Glomerular visceral epithelial cell (primary cell): ENCODE measurements around the gene TMTC1.

Experiments
- DNase-seq: peaks from one replicate; pipeline ENCODE4 v3.0.0-alpha.2; 2016; ENCODE audit errors: extremely low spot score

The TMTC1 gene

GRCh38 chr12:29780084-29780483 lies 3.7 kb downstream of the TMTC1 start:
- DNase-seq, result no peak

DNA sequence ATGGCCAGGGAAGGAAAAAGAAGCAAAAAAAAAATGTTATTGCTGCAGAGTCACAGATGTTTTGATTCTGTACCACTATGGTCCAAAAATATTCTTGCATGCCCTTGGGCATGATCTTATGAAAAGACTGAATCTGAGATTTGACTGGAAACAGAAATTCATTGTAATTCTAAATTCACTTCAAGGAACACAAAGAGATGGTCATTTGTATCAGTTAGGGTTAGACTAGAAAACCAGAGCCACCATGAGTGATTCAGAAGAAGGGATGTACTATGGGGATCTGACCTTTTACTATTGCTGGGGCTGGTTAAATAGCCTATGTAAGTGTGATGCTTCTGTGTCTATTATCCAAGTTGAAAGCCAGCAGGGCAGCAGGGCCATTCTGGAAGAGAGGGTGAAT lies 5.2 kb downstream of the TMTC1 start:
- DNase-seq, result no peak

GRCh38 chr12:29773076-29773475 lies 10.7 kb downstream of the TMTC1 start:
- DNase-seq, result no peak

- DNase-seq, result no peak
Measured at GRCh38 chr12:29771786-29772185, 12.0 kb downstream of the TMTC1 start.

DNA sequence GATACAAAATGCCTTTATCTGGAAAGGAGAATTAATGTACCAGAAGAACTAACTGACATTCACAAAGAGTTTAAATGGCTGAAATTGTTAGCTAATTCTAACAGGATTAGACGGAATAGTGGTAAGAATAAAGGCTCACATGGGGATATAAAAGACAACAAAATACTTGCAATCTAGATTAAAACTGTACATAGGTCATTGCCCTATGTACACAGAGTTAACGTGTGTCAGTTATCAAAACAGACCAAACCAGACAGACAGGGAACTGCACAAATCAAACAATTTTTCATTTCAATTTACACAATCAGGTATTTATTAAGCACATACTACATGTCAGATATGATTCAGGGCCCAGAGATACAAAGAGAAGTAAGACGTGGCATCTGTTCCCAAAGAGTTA lies 12.6 kb downstream of the TMTC1 start:
- DNase-seq, result no peak

GRCh38 chr12:29769162-29769858 lies 14.4 kb downstream of the TMTC1 start:
- no peak for DNase-seq

DNA sequence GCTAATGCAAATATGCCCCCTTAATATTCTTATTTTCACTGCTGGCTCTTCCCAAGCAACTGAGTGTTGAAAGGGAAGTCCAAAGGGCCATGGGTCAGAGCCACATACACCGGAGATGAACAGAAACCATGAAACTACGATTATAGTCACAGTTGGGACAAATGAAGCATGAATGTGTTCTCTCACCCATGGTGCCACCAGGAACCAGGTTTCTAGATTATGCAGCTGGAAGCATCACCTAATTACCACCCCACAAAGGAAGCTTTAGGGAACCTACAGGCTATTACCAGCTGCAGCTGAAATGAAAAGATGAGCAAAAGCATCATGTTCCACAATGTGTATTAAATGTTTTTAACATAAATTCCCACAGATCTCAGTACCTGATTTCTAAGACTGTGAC lies 15.4 kb downstream of the TMTC1 start:
- no peak for DNase-seq

- DNase-seq, result no peak
Measured at GRCh38 chr12:29763301-29763683, 20.4 kb downstream of the TMTC1 start.

GRCh38 chr12:29762637-29763300 lies 21.0 kb downstream of the TMTC1 start:
- DNase-seq, result no peak

- no peak for DNase-seq
Measured at GRCh38 chr12:29759950-29760349, 23.8 kb downstream of the TMTC1 start.

DNA sequence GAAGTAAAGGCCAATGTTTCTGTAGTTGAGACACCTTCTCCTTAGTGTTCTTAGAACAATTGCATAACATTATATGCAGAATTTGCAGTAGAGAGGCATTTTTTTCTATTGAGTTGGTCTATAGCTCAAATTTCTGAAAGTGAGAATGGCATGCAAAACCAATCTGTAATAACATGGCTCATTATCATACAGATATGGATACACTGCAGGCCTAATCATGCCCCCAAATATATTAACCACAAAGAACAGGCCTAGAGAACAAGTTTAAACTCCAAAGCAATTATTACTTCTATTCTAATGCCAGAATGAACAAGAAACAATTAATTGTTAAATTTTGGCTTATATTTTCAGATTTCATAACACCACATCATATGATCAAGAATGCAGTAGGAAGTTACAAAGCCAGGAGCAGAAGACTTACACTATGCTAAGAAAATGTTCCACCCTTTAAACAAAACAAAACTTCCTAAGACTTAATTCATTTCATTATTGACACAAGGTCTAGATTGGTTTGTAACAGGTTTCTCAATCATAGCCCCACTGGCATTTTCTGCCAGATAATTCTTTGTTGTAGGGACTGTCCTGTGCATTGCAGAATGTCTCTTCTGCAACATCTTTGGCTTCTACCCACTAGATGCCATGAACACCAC lies 26.9 kb downstream of the TMTC1 start:
- DNase-seq, result no peak

DNA sequence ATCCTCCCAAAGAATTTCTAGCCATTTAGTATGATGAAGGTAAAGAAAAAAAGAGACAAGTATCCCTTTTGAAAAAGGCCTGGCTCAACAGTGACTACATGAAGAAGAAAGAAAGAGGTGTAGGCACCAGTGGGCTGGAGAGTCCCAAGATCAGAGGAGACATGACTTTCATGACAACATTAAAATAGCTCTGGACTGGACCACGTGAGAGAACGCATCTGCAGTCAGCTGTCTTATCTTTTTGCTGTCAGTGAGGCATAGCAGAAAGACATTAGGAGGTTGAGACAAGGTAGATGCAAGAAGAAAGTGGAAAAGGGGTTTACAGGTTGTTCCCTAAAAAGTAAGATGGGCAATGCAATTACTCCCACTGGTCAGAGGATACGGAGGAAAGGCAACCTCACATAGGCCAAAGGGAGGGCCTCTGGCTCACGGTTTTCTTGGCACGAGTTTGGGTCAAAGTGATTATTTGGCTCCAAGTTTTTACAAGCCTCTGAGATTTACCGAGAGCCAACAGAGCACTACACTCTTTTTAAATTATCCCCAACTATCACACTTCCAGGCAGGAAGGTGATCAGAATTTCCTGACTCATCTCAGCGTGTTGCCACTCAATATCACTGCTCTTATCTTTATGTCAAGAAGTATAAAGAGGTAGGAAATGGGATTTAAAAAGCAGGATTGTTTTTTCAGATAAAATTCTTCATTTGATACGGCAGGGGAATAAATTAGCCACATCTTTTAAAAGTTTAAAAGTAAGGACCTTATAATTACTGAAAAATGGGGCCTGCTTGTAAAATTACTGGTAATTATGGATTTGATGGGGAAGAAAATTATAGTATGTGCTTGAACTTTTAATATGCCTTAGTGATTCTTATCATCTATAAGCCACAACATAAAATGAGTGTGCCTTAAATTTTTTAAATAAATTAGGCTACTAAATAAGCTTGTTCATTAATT lies 29.2 kb downstream of the TMTC1 start:
- no peak for DNase-seq

- DNase-seq, result no peak
Measured at GRCh38 chr12:29752121-29752520, 31.6 kb downstream of the TMTC1 start.

DNA sequence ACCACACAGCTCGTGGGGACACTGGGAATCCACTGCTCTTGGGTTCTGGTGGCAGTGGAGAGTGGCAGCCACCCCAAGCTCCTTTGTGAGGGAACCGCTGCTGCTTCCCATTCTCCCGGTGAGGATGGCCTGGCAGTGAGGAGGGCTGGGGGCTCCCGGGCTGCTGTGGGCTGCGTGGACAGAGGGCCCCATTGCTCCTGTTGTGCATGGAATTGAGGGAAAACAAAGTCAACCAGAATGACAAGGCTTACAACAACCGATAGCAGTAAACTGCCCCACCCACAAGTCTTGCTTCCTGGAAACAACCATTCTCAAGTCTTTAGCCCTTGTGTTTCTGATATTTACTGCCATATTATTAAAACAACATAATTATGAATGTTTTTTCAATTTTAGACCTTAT lies 32.1 kb downstream of the TMTC1 start:
- no peak for DNase-seq

- no peak for DNase-seq
Measured at GRCh38 chr12:29750928-29751220, 32.9 kb downstream of the TMTC1 start.

DNA sequence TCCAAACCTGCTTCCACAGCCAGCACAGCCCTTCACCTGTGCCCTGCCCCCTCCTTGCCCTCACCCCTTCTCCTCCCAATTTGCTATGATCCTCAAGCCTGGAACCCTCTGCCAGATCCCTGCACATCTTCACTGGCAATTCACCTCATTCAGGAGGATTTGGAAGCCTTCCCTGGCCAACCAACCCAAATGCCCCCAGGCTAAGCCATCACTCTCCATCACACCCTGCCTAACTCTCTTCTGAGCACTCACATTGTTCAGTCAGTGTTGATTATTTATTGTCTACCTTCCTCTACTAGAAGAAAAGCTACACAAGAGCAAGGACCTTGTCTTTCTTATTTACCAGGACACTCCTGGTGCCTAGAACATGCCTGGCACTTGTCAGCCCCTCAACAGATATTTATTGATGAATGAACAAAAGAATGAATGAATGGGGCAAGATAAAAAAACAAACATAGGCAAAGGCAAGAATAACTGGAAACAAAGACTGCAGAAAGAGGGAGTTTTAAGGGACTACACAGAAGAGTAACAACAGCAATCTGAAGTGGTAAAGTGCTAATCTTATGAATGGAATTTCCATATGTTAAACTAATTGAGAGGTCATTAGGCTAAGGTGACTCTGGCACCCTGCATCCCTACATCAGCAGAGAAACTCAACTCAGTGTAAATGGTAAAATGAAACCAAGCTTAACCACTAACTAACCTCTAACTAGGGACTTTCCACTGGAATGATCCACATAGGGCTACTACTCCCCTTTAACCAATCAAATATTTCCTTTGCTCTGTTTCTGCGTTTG lies 33.4 kb downstream of the TMTC1 start:
- DNase-seq, result no peak

DNA sequence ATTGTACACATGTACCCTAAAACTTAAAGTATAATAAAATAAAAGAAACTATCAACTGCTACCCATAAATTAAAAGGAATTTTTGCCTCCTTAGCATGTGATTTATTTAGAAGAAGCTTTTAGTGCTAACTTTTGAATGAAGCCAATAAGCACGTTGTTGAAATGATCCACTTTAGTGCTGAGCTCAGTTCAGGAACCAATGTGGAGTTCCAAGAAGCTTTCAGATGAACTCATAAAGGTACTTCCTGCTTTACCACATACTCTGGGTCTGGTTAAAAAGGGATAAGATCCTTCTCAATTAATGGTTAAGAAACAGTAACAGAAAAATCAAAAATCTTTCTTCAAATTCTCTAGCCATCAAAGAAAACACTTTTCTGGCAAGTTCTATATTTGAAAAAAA lies 39.4 kb downstream of the TMTC1 start:
- no peak for DNase-seq

DNA sequence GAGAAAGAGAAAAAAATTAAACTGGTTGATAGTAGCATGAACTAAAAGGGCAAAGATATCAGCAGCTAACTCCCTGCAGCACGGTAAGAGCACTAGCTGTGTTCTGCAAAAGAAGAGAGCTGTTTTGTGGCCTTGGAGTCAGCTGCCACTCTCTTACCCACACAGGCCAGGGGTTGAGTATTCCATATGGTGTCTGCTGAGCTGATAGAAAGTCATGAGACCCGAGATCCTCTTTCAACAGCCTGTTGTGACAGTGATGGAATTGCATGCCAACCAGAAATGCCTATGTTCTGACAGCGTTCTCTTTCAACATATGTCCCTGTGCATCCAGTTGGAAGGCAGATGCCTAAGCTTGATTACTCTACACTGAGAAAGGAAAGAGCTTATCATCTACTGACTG lies 39.9 kb downstream of the TMTC1 start:
- DNase-seq, result no peak

GRCh38 chr12:29743077-29743476 lies 40.7 kb downstream of the TMTC1 start:
- no peak for DNase-seq

DNA sequence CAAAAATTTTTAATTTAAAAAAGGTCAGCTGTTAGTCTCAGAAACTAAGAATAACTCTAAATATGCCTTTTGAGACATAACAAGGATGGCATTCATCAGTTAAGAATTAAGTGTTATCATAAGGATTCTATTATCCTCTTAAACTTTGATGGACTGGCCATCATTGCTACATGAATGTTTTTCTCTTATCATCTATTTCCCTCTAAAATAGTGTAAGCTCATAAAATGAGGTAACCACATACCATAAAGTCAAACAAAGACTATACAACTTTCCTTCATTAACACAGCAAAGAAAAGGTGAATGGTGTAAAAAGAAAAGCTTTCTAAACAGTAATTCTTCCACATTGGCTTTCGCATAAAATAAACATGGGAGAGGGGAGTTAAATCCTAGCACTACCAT lies 41.1 kb downstream of the TMTC1 start:
- no peak for DNase-seq
